Dedifferentiated amniotic fluid mesenchymal stem cell (primary cell): ENCODE measurements around the gene EP400.
A peak's percentile ranks its signal among the peaks of the same experiment; 100 is the strongest.
"Not testable (repeated sequence)": the region's sequence is repeated elsewhere in the genome, so short reads cannot be mapped to it uniquely, and the experiment has no call there.

Source experiments
- DNase-seq: peaks from one replicate; pipeline ENCODE4 v3.0.0-alpha.2; 2016; ENCODE audit errors: extremely low spot score

Gene EP400

GRCh38 chr12:131928080-131928710 lies 21.5 kb upstream of the EP400 start:
- no peak for DNase-seq

GRCh38 chr12:131928711-131929580 lies 20.8 kb upstream of the EP400 start, which contains the start of gene PUS1:
TSS of gene PUS1 (plus strand) at chr12:131929276. CDS start at chr12:131929723, 447 bp downstream.
- peak; percentile 88 for DNase-seq

- no peak for DNase-seq
Observed at GRCh38 chr12:131929581-131930456, 19.9 kb upstream of the EP400 start.

- DNase-seq, result no peak
Observed at GRCh38 chr12:131930510-131930909, 19.2 kb upstream of the EP400 start.

- DNase-seq, result no peak
Observed at GRCh38 chr12:131933387-131933786, 16.4 kb upstream of the EP400 start.

GRCh38 chr12:131934535-131934934 lies 15.2 kb upstream of the EP400 start:
- no peak for DNase-seq

- no peak for DNase-seq
Observed at GRCh38 chr12:131938082-131938481, 11.7 kb upstream of the EP400 start.

- no peak for DNase-seq
Observed at GRCh38 chr12:131939007-131939406, 10.7 kb upstream of the EP400 start.

- no peak for DNase-seq
Observed at GRCh38 chr12:131940141-131940547, 9.6 kb upstream of the EP400 start.

- no peak for DNase-seq
Observed at GRCh38 chr12:131941116-131941986, 8.4 kb upstream of the EP400 start.

GRCh38 chr12:131941987-131942341 lies 7.8 kb upstream of the EP400 start:
- DNase-seq, result no peak

GRCh38 chr12:131942671-131943070 lies 7.1 kb upstream of the EP400 start:
- DNase-seq, result no peak

- no peak for DNase-seq
Observed at GRCh38 chr12:131943389-131943788, 6.4 kb upstream of the EP400 start.

- DNase-seq, result no peak
Observed at GRCh38 chr12:131943876-131944275, 5.9 kb upstream of the EP400 start.

GRCh38 chr12:131944601-131945251 lies 5.0 kb upstream of the EP400 start:
- DNase-seq, result no peak

- DNase-seq, result no peak
Observed at GRCh38 chr12:131946757-131947156, 3.0 kb upstream of the EP400 start.

- DNase-seq, result no peak
Observed at GRCh38 chr12:131947482-131948027, 2.2 kb upstream of the EP400 start.

- no peak for DNase-seq
Observed at GRCh38 chr12:131948166-131948712, 1.5 kb upstream of the EP400 start.

- not testable (repeated sequence) for DNase-seq
Observed at GRCh38 chr12:131948713-131949430, 870 bp upstream of the EP400 start.
